ENCODE measurements around the gene LITAFD. TPM values are rescaled to one million over a fixed set of nuclear protein-coding genes. Genes with fewer than 3 reads are reported as not detected.

LITAFD gene
- total and polyA plus RNA-seq, 9 of the 15 experiments (the other 6 are each of a cell fraction or from before 2014, with no cell fraction given) = not detected

- TF ChIP-seq ARNT (IDR thresholded peaks at IDR 0.05) (no peak), ZNF175 (CRISPR knock-in tag; IDR thresholded peaks at IDR 0.05; ENCODE audit: low read depth) (no peak), USF1 (CRISPR knock-in tag; IDR thresholded peaks at IDR 0.05) (no peak), NR2F6 (CRISPR knock-in tag; IDR thresholded peaks at IDR 0.05) (no peak), DEAF1 (CRISPR knock-in tag; IDR thresholded peaks at IDR 0.05) (no peak), ZFP1 (CRISPR knock-in tag; IDR thresholded peaks at IDR 0.05) (no peak), TGIF2 (CRISPR knock-in tag; IDR thresholded peaks at IDR 0.05) (no peak), CEBPB (tag; IDR thresholded peaks at IDR 0.05) (no peak)
- no peaks in the 10 kb centered on the region for H3K9me3 ChIP-seq (replicated peaks; ENCODE audit: control insufficient read depth, insufficient read depth, low read depth, low read length)
- H3K9me1 ChIP-seq (ENCODE audit: control insufficient read depth, insufficient read depth, low read length) = peaks cover 4% of the 10 kb centered on the region
- ATAC-seq = no peak
- no peak overlapping the region for H3K4me3 ChIP-seq
- H3K27ac ChIP-seq (ENCODE audit: extremely low read depth, low read depth, low read length) = no peak overlapping the region
- ChIA-PET CTCF (ENCODE audit: low intra/inter-chr PET ratio) (no interaction called here), POLR2A (interaction anchor here (0.6 to 1.0 kb wide), 2 partner anchors 10 to 46 kb away, joined by 6 to 7 read pairs; no protein-coding TSS in a partner anchor)
- WGBS (ENCODE audit: insufficient coverage, low coverage, missing lambda C conversion rate) = 97% methylated on average over 10 of the region's 10 CpGs
- H3K79me2 ChIP-seq (ENCODE audit: control insufficient read depth, insufficient read depth, low read length) = peaks cover 27% of the 10 kb centered on the region
- no peak overlapping the region for H2AFZ ChIP-seq (ENCODE audit: low read depth, low read length)
- H4K20me1 ChIP-seq (replicated peaks; ENCODE audit: control insufficient read depth, insufficient read depth, low read length) = peaks cover 14% of the 10 kb centered on the region
- in situ Hi-C loops (cut with MboI) (no loop called here), intact Hi-C loops (cut with micrococcal nuclease) (no loop called here)
- peaks cover 93% of the 10 kb centered on the region for H3K36me3 ChIP-seq (ENCODE audit: control insufficient read depth, insufficient read depth, low read length)
- H3K4me2 ChIP-seq (ENCODE audit: insufficient read depth, low read length) = no peak overlapping the region
- H3K4me1 ChIP-seq (replicated peaks in 1 of 2; ENCODE audit: control insufficient read depth in 2 of 2, insufficient read depth in 2 of 2, low read length in 2 of 2) = peaks cover 0 to 8% of the 10 kb centered on the region in 2 experiments; a peak in 2 of 5 replicates
- no TSS peak for BruUV-seq (replicated peaks)
- no peak for FAIRE-seq
- DNase-seq (ENCODE audit: extremely low read depth in 1 of 4, low spot score in 3 of 4) = no peak
- no peaks in the 10 kb centered on the region for H3K27me3 ChIP-seq (ENCODE audit: control insufficient read depth in 2 of 2, insufficient read depth in 2 of 2, low read length in 2 of 2)
- H3K9ac ChIP-seq (ENCODE audit: insufficient read depth in 1 of 2, low read depth in 2 of 2, low read length in 2 of 2) = no peak overlapping the region
These were observed 39.3 kb downstream of the LITAFD start for GRCh38 chr16:8921347-8921984.
